Limb (tissue), 2 donors: ENCODE measurements around the gene BEND4.

ENCODE experiments used
- DNase-seq, 2 donors: peaks; one replicate each; pipeline ENCODE4 v3.0.0-alpha.2; 2016; ENCODE audit errors: extremely low spot score in 2 of 2

Gene BEND4

GRCh38 chr4:42112846-42113245 lies 39.6 kb downstream of the BEND4 start:
- DNase-seq: no peak

DNA sequence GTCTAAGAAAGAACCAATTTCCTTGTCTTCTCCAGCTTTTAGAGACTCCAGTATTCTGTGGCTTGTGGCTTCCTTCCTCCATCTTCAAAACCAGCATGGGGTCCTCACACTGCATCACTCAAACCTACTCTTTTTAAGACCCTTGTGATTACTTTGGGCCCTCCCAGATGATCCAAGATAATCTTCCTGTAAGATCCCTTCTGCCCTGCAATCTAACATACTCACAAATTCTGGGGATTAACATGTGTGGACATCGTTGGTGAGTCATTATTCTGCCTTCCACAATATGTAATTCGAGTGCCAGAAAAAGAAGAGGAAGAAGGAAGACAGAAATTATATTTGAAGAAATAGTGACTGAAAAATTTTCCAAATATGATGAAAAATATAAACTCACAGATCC lies 47.9 kb downstream of the BEND4 start:
- no peak for DNase-seq

- no peak for DNase-seq
Observed at GRCh38 chr4:42101446-42101975, 50.9 kb downstream of the BEND4 start.

DNA sequence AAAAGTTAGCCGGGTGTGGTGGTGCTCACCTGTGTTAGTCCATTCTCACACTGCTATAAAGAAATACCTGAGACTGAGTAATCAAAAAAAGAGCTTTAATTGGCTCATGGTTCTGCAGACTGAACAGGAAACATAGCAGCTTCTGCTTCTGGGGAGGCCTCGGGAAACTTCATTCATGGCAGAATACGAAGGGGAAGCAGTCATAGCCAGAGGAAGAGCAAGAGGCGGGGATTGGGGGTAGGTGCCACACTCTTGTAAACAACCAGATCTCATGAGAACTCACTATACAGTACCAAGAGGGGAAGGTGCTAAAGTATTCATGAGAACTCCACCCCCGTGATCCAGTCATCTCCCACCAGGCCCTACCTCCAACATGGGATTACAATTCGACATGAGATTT lies 64.1 kb downstream of the BEND4 start:
- DNase-seq: no peak

DNA sequence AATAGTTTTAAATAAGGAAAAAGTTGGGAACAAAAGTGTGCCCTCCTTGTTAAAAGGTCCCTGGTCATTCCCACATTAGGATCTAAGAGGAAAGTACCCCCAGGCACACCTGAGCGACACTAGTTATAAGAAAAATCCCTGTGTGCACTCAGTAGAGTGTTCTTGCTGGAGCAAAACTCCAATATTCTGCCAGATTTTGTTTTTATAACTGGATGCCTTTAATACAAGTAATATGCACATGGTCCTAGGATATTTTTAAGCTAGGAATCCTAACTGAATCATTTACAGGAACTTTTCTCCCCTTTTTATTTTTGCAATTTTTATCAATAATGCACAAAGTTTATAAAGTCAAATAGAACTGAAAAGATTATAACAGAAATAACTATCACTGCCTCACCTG lies 68.6 kb downstream of the BEND4 start:
- no peak for DNase-seq

- no peak for DNase-seq
Observed at GRCh38 chr4:42080306-42080705, 72.1 kb downstream of the BEND4 start.

DNA sequence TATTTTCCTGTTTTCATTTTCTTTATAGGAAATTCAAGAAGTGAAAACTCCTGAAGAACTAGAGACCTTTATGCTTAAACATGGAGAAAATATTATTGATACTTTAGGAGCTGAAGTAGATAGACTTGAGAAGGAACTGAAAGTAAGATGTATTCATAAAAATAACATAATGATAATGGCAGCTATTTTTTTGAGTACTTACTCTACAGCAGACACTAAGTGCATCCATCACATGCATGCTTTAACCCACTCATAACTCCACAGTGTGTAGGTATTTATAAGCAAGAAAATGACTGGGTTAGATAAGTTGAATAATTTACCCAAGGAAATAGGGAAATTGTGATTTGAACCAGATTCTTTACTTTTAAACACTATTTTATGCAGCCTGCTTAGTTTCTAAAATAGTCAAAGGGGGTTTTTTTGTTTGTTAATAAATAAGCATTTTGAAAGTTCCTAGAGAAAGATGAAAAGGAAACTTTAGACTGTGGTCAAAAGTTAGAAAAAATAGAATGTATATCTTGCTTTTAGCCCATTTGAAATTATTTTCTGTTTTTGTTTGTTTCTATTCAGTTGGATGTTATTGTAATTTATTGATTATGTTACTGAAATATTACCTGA lies 74.2 kb downstream of the BEND4 start:
- DNase-seq: no peak

GRCh38 chr4:42074294-42074693 lies 78.2 kb downstream of the BEND4 start:
- no peak for DNase-seq

DNA sequence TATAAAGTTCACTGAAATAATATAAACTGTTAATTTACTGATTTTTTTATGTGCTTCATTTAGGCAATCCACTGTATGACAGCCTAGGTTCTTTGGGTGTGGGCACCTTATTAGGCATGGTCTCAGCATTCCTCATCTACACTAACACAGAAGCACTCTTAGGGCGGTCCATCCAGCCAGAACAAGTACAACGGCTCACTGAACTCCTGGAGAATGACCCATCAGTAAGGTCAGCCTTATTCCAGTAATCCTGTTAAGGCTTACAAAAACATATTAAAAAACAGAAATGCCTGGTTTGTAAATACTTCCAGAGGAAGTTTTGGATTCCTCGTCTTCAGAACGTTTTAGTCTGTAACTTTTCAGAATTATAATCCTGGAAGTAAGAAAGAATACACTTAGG lies 82.0 kb downstream of the BEND4 start:
- DNase-seq: no peak

- DNase-seq: no peak
Observed at GRCh38 chr4:42067264-42067663, 85.2 kb downstream of the BEND4 start.

GRCh38 chr4:42066402-42066801 lies 86.1 kb downstream of the BEND4 start:
- no peak for DNase-seq
